DOHH2 (cell line): ENCODE data around the gene ELAVL1.

Experiments
- EZH2phosphoT487 ChIP-seq: fragments of 200-600 bp; sonication (generic); IDR thresholded peaks from 2 replicates; pipeline ENCODE4 v1.6.1; 2017; ENCODE audit warnings: borderline replicate concordance, mild to moderate bottlenecking, antibody characterized with exemption, low read length, moderate library complexity, mixed read lengths
- TF ChIP-seq, protein P1 (sequence below): fragments of 200-600 bp; sonication (generic); IDR thresholded peaks from one replicate; pipeline ENCODE4 v1.5.1; 2014; ENCODE audit warnings: antibody characterized with exemption, mild to moderate bottlenecking, low read depth, low read length; ENCODE audit not compliant: poor library complexity, severe bottlenecking

DNA sequence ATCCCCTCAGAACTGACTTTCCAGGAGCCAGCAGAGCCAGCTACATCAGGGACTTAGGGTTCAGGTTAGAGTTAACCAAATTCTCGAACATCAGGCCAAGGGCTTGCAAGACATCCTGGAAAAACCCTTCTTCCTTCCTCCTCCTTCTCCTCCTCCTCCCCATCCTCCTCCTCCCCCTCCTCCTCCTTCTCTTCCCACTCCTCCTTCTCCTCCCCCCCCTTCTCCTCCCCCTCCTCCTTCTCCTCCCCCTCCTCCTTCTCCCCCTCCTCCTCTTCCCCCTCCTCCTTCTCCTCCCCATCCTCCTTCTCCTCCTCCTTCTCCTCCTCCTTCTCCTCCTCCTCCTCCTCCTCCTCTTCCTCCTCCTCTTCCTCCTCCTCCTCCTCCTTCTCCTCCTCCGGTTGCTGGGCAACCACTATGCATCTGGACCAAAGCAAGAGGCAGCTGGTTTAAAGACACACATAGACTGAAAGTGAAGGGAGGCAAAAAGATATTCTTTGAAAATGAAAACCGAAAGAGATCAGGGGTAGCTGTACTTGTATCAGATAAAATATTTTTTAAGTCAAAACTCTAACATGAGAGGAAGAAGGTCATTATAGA, 41.2 kb upstream of the ELAVL1 start:
- TF ChIP-seq, protein P1, sequence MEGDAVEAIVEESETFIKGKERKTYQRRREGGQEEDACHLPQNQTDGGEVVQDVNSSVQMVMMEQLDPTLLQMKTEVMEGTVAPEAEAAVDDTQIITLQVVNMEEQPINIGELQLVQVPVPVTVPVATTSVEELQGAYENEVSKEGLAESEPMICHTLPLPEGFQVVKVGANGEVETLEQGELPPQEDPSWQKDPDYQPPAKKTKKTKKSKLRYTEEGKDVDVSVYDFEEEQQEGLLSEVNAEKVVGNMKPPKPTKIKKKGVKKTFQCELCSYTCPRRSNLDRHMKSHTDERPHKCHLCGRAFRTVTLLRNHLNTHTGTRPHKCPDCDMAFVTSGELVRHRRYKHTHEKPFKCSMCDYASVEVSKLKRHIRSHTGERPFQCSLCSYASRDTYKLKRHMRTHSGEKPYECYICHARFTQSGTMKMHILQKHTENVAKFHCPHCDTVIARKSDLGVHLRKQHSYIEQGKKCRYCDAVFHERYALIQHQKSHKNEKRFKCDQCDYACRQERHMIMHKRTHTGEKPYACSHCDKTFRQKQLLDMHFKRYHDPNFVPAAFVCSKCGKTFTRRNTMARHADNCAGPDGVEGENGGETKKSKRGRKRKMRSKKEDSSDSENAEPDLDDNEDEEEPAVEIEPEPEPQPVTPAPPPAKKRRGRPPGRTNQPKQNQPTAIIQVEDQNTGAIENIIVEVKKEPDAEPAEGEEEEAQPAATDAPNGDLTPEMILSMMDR: no peak
- TF ChIP-seq EZH2phosphoT487: no peak
